ENCODE results near the gene PFDN6.
A peak's percentile ranks its signal among the peaks of the same experiment; 100 is the strongest.

Gene PFDN6

DNA sequence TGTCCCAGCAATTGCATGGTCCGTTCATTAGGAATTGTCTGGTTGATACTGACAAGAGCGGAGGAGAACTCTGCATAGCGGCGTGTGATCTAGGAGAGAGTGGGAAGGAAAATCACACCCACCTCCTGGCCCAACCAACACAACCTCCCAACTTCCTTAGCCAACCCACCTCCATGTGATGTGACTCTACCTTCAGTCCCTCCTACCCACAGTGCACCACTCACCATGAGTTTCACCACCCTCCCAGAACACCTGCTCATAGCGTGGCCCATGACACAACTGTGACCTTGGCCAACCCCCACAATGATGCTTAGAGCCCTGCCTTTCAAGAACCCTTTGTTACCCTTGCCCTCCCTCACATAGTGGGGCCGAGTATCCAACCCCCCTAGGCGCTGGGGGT is 25.4 kb upstream of the PFDN6 start:
- DNase-seq (ENCODE audit: low read depth), result no peak
- H3K4me3 ChIP-seq (ENCODE audit: low read depth, low read length), result no peak overlapping the region
- TF ChIP-seq, protein P1, sequence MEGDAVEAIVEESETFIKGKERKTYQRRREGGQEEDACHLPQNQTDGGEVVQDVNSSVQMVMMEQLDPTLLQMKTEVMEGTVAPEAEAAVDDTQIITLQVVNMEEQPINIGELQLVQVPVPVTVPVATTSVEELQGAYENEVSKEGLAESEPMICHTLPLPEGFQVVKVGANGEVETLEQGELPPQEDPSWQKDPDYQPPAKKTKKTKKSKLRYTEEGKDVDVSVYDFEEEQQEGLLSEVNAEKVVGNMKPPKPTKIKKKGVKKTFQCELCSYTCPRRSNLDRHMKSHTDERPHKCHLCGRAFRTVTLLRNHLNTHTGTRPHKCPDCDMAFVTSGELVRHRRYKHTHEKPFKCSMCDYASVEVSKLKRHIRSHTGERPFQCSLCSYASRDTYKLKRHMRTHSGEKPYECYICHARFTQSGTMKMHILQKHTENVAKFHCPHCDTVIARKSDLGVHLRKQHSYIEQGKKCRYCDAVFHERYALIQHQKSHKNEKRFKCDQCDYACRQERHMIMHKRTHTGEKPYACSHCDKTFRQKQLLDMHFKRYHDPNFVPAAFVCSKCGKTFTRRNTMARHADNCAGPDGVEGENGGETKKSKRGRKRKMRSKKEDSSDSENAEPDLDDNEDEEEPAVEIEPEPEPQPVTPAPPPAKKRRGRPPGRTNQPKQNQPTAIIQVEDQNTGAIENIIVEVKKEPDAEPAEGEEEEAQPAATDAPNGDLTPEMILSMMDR (IDR thresholded peaks at IDR 0.05; ENCODE audit: control insufficient read depth, extremely low read depth, insufficient read depth), result no peak

DNA sequence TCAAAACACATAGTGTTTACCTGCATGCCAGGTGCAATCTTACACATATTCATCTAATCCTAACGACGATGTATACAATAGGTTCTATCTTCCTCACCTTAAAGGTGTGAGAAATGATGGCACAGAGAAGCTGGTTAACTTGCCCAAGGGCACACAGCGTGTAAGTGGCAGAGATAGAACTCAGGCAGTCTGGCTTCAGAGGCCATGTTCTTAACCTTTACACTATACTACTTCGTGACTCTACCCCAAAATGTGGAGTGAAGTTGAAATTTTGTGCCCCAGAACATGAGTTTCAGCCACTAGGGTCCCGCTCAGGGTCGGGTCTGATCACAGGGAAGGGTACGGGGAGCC is 18.3 kb upstream of the PFDN6 start:
- TF ChIP-seq, protein P1 (IDR thresholded peaks at IDR 0.05; ENCODE audit: control insufficient read depth, extremely low read depth, insufficient read depth), result no peak
- DNase-seq (ENCODE audit: low read depth), result no peak
- peak overlapping the region; percentile 89 for H3K4me3 ChIP-seq (ENCODE audit: low read depth, low read length)

DNA sequence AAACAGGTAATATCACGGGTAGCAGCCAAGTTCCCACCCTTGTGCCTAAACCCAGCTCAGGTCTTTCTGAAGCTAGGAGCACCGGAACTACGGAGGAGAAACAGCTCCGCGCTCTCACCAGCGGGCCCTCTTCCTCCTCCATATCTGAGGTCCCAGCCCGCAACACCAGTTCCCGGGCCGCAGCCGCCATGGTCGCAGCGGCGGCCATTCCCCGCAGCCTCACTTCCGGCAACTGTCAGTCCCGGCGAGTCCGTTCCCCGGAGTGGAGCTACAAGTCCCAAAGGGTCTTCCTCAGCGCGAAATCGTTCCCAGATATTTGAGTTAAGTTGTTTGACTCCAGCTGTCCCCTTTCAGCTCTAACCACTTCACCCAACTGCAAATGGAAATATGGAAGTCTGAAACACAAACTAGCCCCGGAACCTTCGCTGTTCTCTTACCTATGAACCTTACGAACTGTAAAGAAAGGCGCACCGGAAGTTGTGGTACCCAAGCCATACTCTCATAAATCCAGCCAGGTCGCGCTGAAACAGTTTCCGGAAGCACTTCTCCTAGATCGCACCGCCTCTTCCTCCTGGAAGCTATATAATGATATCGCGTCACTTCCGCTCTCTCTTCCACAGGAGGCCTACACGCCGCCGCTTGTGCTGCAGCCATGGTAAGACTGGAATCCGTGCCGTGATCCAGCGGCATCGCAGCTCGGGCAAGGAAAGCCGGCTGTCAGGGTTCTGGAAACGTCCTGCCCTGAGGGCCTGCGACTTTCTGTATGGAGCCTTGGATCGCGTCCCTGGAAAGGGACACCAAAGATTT is 17.7 kb upstream of the PFDN6 start, which contains the start of the genes RPS18 and VPS52:
TSS of gene RPS18 (plus strand) at position 608 of the 807 bp plus-strand sequence. CDS start at position 653, 45 bp downstream.
TSS of gene VPS52 (minus strand) at position 409 of the 807 bp plus-strand sequence. CDS start at position 208, 201 bp downstream.
- H3K4me3 ChIP-seq (ENCODE audit: low read depth, low read length), result peak within 1 kb of the TSS; percentile 89
- DNase-seq (ENCODE audit: low read depth), result peak; percentile 98
- TF ChIP-seq, protein P1 (IDR thresholded peaks at IDR 0.05; ENCODE audit: control insufficient read depth, extremely low read depth, insufficient read depth), result no peak

DNA sequence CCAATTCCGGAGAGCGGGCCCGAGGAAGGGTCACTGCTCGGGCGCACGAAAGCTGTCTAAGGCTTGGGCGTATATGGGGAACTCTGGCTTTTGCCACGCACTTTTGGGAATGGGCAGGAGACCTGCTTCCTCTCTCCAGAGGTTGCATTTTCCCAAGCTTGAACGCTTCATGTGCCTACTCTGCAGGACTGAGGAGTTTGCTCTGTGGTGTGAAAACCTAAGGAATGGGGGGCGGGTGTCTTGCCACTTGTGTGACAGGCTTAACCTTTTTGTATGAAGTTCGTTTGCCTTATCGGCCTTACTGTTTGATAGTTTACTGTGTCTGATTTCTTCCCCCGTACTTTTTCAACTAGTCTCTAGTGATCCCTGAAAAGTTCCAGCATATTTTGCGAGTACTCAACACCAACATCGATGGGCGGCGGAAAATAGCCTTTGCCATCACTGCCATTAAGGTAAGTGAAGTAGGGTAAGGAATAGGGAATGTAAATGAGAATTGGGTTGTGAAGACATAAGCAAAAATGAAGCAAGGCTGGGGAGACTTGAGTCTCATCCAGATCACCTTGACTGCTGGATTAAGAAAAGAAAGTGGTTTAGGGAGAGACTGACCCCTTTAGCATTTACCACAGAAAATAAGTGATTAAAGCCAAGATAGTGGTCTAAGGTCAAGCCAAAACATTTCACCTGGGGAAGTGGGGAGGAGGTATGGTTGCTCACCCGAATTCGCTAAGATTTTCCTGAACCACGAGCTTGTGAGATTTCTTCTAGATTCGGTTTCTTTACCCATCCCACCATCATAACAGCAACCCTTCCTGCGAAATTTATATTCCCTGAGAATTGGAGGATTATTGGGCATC is 16.9 kb upstream of the PFDN6 start:
- TF ChIP-seq, protein P1 (IDR thresholded peaks at IDR 0.05; ENCODE audit: control insufficient read depth, extremely low read depth, insufficient read depth), result no peak
- DNase-seq (ENCODE audit: low read depth), result no peak
- H3K4me3 ChIP-seq (ENCODE audit: low read depth, low read length), result peak overlapping the region; percentile 89

DNA sequence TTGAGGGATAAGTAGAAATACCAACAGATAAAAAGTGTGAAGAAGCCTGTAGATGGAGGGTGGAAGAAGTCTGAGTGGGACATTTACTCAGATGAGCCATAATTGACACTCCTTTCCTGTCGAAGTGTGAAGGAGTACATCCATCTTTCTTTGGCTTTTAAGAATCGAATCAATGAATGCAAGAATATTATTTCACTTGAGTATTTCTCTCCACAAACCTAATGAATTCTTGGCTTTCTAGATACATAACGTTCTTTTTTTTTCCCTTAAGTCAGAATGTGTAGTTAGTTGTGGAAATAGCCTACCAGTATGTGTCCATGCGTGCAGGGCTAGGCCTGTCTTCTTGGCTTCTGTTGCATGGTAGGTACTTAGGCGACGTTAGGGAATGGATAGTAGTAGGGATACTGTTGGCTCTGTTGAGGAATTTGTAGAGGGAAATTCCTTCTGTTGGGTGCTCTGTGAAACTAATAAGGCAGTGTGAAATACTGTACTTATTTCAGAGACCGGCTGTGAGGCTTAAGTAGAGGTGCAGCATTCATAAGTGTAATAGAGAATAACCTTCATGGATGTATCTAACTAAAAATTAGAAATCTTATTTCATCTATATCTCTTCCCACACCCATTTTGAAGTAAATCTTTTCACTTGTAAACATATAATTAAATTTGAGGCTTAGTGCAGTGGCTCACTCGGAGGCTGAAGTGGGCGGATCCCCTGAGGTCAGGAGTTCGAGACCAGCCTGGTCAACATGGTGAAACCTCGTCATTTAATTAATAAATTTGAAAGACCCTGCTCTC is 16.1 kb upstream of the PFDN6 start:
- DNase-seq (ENCODE audit: low read depth), result no peak
- H3K4me3 ChIP-seq (ENCODE audit: low read depth, low read length), result peak overlapping the region; percentile 89
- TF ChIP-seq, protein P1 (IDR thresholded peaks at IDR 0.05; ENCODE audit: control insufficient read depth, extremely low read depth, insufficient read depth), result no peak
